ENCODE results near the gene EDN2. TPM values are rescaled to one million over a fixed set of nuclear protein-coding genes. Genes with fewer than 3 reads are reported as not detected.

Gene EDN2
- total RNA-seq, 1 experiment from 2014 or later, result 0.24 TPM

DNA sequence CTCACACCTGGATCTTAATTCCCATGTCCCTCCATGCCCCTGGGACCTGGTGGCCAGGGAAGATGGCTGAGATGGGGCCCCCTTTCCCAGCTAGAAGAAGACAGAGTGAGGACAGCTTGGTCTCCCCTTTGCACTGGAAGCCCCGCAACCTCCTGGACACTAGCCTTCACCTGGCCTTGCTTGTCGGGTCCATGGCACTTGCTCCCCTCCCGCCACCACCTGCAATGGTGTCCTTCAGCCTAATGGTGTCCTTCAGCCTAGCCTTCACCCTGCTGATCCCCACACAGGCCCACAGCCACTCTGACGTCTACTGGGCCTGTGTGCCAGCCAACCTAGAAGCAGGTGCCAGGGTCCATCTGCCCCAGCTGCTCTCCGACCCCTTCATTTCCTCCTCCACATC lies 45.9 kb upstream of the EDN2 start:
- Histone ChIP-seq H3K23me2 (ENCODE audit: insufficient read length, low read depth, low read length, poor library complexity, severe bottlenecking) (no peaks in the 10 kb centered on the region), H3K9me3 (ENCODE audit: control insufficient read depth, low read depth, low read length) (no peaks in the 10 kb centered on the region), H3K23ac (ENCODE audit: insufficient read length, low read depth, low read length) (no peak overlapping the region), H4K20me1 (ENCODE audit: control insufficient read depth, insufficient read depth, insufficient read length) (no peaks in the 10 kb centered on the region), H2BK5ac (ENCODE audit: insufficient read length, low read length) (no peak overlapping the region), H3K18ac (ENCODE audit: insufficient read length, low read depth, low read length) (no peak overlapping the region), H3K9ac (ENCODE audit: extremely low read depth, insufficient read length, low read length) (no peak overlapping the region), H2AK5ac (ENCODE audit: insufficient read length, low read length) (no peak overlapping the region), H3K4ac (ENCODE audit: low read depth, low read length) (no peak overlapping the region), H4K91ac (ENCODE audit: insufficient read length, low read depth, low read length) (no peak overlapping the region), H4K5ac (ENCODE audit: insufficient read length, low read depth, low read length) (no peak overlapping the region), H2BK20ac (ENCODE audit: low read depth, low read length, poor library complexity, severe bottlenecking) (no peak overlapping the region), H3K4me1 (ENCODE audit: insufficient read depth, low read length) (no peaks in the 10 kb centered on the region), H3K79me2 (ENCODE audit: insufficient read depth, low read length) (no peaks in the 10 kb centered on the region), H2AFZ (ENCODE audit: low read length) (no peak overlapping the region), H3K79me1 (ENCODE audit: insufficient read depth, low read depth, low read length, poor library complexity, severe bottlenecking) (no peaks in the 10 kb centered on the region), H3K27ac (ENCODE audit: insufficient read length, low read depth, low read length) (no peak overlapping the region), H2BK15ac (ENCODE audit: low read depth, low read length) (no peak overlapping the region), H2BK120ac (ENCODE audit: low read depth, low read length, poor library complexity, severe bottlenecking) (no peak overlapping the region), H3T11ph (ENCODE audit: low read length) (no peak overlapping the region), H3K56ac (ENCODE audit: insufficient read length, low read depth, low read length) (no peak overlapping the region), H4K8ac (replicated peaks; ENCODE audit: insufficient read length, low read depth, low read length) (no peak overlapping the region), H3K27me3 (ENCODE audit: insufficient read depth, low read length) (no peaks in the 10 kb centered on the region), H3K4me2 (ENCODE audit: insufficient read depth, insufficient read length, low read length) (no peak overlapping the region), H3K14ac (ENCODE audit: insufficient read depth, low read length) (no peak overlapping the region; the same call in 1 of the 2 replicates), H2BK12ac (ENCODE audit: insufficient read length, low read depth, low read length) (no peak overlapping the region)
- Mint-ChIP-seq H3K4me3 (no peak overlapping the region; a peak in 1 of 5 replicates), H3K9me3 (peaks cover 22 to 35% of the 10 kb centered on the region in 2 experiments; a peak in 4 of 5 replicates), H3K27ac (no peak overlapping the region), H3K36me3 (ENCODE audit: insufficient read depth in 1 of 3, low read depth in 3 of 3) (peaks cover 0 to 5% (median 2%) of the 10 kb centered on the region in 3 experiments; a peak in 2 of 7 replicates), H3K4me1 (no peaks in the 10 kb centered on the region), H3K27me3 (ENCODE audit: low read depth) (peaks cover 25% of the 10 kb centered on the region)
- no peak for DNase-seq
- no CpG with 5 or more reads among the region's 5 CpGs for WGBS (ENCODE audit: extremely low coverage, insufficient read length, low lambda C conversion rate)
- no peak for TF ChIP-seq CTCF (conservative IDR thresholded peaks at IDR 0.05)

Measured in H9 (cell line).